A549 (cell line): Measurements from ENCODE around the gene HFM1.

Experiments
- ATOH8 ChIP-seq: fragments of 250-450 bp; sonication (Bioruptor Pico); IDR thresholded peaks from 2 replicates; pipeline ENCODE4 v1.5.0; 2020; ENCODE audit warnings: low read depth, mild to moderate bottlenecking, moderate library complexity
- CEBPB ChIP-seq, 2 experiments: fragments of >200 bp in 1 of 2; sonication (Bioruptor Twin) in 1 of 2; formaldehyde crosslinking in 1 of 2; IDR thresholded peaks; 2 replicates each; pipeline ENCODE4 v1.6.1; 2012 to 2016
- CTCF ChIP-seq: fragments of >200 bp; sonication (Bioruptor Twin); formaldehyde crosslinking; IDR thresholded peaks from 3 replicates; pipeline ENCODE4 v1.5.1; 2016
- GATA3 ChIP-seq: IDR thresholded peaks from 2 replicates; pipeline ENCODE4 v1.6.1; 2012; ENCODE audit warnings: borderline replicate concordance
- HMGXB4 ChIP-seq: fragments of 250-450 bp; sonication (Bioruptor Pico); IDR thresholded peaks from 2 replicates; pipeline ENCODE4 v1.5.0; 2021; ENCODE audit warnings: mild to moderate bottlenecking, moderate library complexity, borderline replicate concordance
- JUN ChIP-seq, 2 experiments: fragments of >200 bp; sonication (Bioruptor Twin); formaldehyde crosslinking; IDR thresholded peaks; 2 replicates in 1 of 2; 3 replicates in 1 of 2; pipeline ENCODE4 v1.6.1; 2016 to 2017
- MAFK ChIP-seq: fragments of 450-650 bp; IDR thresholded peaks from 2 replicates; pipeline ENCODE4 v1.6.1; 2014; ENCODE audit not compliant: partially characterized antibody
- MAX ChIP-seq: IDR thresholded peaks from 2 replicates; pipeline ENCODE4 v1.6.1; 2012
- POLR2A ChIP-seq: IDR thresholded peaks from 2 replicates; pipeline ENCODE4 v1.6.1; 2012; ENCODE audit warnings: mild to moderate bottlenecking, low read length
- RFX5 ChIP-seq: fragments of 450-650 bp; IDR thresholded peaks from 2 replicates; pipeline ENCODE4 v1.7.1; 2014; ENCODE audit warnings: antibody characterized with exemption, mild to moderate bottlenecking, moderate library complexity
- USF2 ChIP-seq: fragments of 450-650 bp; IDR thresholded peaks from 2 replicates; pipeline ENCODE4 v1.6.1; 2014; ENCODE audit warnings: antibody characterized with exemption

GRCh38 chr1:91400133-91400725 lies 4.4 kb downstream of the HFM1 start:
- TF ChIP-seq HMGXB4 = no peak
- no peak for TF ChIP-seq CTCF
- no peak for TF ChIP-seq POLR2A
- TF ChIP-seq RFX5 = no peak
- no peak for TF ChIP-seq MAFK
- TF ChIP-seq CEBPB (IDR thresholded peaks at IDR 0.05) = no peak
- TF ChIP-seq GATA3 = no peak
- no peak for TF ChIP-seq ATOH8 (CRISPR knock-in tag)
- no peak for TF ChIP-seq USF2
- TF ChIP-seq MAX = no peak
- no peak for TF ChIP-seq JUN (IDR thresholded peaks at IDR 0.05)
